DMS153 (cell line): ENCODE results near the gene PPIP5K1.
"Not testable (repeated sequence)": the region's sequence is repeated elsewhere in the genome, so short reads cannot be mapped to it uniquely, and the experiment has no call there.

ENCODE experiments used
- DNase-seq: peaks from one replicate; lab custom pipeline; 2025; lab: John Stamatoyannopoulos, UW

PPIP5K1 gene

DNA sequence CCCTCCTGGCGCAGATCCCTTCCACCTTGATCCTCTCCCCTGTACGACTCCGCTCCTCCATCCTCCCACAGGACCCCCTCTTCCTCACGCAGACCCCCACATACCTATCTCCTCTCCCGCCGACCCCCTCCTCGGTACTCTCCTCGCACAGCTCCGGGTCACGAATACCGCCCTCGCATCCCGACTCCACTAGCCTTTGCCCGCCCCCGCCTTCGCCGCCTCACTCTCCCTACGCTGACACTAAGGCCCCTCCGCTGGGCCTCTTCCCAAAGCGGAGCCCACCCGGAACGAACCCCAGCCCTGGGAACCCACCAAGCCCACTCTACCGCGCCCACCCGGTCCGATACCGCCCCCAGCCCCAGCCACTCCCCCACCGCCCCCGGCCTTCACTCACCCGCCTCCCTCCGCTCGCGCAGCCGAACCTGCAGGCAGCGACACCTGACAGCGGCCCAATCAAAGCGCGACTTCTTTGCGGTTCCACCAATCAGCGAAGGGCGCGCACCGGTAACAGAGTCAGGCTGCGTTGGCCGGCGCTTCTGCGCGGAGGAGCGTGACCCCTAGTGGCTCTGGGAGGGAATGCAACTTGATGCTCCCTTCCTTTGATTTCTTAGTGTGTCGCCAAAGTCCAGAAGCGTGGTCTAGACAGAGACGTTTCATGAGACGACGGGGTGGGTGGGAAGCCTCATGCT is at the start of gene PPIP5K1:
PPIP5K1 (minus strand) TSS at position 431 of the 689 bp plus-strand sequence. CDS start 5,704 bp downstream, outside the sequence.
- not testable (repeated sequence) for DNase-seq

DNA sequence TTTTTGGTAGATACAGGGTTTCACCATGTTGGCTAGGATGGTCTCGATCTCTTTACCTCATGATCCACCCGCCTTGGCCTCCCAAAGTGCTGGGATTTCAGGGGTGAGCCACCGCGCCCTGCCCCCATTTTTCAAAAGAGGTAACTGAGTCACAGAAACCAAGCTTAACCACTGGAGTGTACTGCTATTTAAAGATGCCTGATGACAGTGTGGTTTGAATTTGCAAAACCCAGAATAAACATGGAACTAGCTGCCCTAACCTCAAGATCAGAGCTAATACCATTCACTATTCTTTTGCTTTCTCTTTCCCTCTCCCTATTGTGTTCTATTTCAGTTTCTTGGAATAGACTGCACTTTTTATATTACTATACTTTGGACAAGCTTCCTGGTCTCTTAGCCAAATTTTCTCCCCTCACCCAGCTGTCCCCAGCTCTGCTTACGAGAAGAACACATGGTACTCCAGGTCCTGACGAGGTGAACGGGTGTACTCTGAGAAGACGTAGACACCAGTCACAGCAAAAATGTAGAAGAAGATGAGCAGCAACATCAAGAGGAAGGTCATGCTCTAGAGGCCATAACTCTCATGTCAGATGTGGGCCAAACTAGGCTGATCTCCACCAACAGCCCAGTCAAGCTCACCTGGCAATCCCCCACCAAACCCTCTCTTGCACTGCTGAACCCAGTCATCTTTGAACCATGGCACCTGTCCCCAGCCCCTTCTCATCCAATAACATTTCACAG is 48.6 kb upstream of the PPIP5K1 start:
- DNase-seq, result not testable (repeated sequence)

- DNase-seq, result not testable (repeated sequence)
These were observed 36.9 kb upstream of the PPIP5K1 start for GRCh38 chr15:43626937-43627336.

DNA sequence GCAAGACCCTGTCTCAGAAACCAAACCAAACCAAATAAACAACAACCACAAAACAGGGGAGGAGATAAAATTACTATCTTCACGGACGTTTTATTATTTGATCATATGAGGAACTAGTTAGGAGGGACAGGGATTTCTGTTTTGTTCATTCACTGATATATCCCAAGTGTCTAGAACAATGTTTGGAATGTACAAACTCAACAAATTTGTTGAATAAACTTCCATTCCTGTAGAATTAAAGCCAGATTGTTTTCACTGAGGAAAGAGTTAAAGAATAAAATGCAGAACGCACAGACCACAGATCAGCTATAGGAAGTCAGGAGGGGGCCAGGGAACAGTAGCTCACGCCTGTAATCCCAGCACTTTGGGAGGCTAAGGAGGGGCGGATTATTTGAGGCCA is 35.1 kb upstream of the PPIP5K1 start:
- no peak for DNase-seq

DNA sequence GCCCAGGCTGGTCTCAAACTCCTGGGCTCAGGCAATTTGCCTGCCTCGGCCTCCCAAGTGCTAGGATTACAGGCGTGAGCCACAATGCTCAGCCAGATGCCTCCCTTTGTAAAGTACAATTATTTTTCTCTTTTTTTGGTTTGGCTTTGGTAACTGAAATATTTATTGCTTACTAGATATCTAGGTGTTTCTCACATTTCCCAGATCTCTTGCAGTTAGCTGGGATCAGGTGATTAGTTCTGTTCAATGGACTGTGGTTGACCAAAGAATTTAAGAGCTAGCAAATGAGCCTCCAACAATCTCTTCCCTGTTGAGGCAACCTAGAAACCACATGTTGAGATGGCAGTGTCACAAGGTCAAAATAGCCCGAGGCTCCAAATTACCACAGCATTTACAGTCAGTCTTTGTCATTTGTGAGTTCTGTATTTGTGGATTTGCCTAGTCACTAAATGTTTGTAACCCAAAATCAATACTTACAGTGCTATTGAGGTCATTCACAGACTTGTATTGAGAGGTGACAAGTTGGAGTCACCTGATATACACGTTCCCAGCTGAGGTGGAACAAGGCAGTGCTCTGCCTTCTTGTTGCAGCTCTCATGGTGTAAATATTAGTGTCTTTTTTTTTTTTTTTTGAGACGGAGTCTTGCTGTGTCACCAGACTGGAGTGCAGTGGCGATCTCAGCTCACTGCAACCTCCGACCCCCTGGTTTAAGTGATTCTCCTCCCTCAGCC is 32.2 kb upstream of the PPIP5K1 start:
- DNase-seq, result not testable (repeated sequence)

- not testable (repeated sequence) for DNase-seq
These were observed 28.7 kb upstream of the PPIP5K1 start, which contains the start of gene STRC for GRCh38 chr15:43618700-43619099. STRC (minus strand) TSS chr15:43618800; CDS start chr15:43618722, 78 bp downstream.

GRCh38 chr15:43617750-43618149 is 27.7 kb upstream of the PPIP5K1 start:
- DNase-seq, result not testable (repeated sequence)

DNA sequence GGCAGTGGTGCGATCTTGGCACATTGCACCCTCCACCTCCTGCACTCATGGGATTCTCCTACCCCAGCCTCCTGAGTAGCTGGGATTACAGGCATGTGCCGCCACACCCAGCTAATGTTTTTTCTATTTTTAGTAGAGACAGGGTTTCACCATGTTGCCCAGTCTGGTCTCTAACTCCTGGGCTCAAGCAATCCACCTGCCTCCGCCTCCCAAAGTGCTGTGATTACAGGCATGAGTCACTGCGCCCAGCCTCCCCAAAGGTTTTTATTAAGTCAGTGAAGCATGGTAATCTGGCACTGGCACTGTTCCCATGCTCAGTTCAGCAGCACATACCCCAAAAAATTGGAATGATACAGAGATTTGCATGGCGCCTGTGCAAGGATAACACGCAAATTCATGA is 12.2 kb upstream of the PPIP5K1 start:
- DNase-seq, result not testable (repeated sequence)

GRCh38 chr15:43600200-43600599 is 10.2 kb upstream of the PPIP5K1 start:
- not testable (repeated sequence) for DNase-seq

DNA sequence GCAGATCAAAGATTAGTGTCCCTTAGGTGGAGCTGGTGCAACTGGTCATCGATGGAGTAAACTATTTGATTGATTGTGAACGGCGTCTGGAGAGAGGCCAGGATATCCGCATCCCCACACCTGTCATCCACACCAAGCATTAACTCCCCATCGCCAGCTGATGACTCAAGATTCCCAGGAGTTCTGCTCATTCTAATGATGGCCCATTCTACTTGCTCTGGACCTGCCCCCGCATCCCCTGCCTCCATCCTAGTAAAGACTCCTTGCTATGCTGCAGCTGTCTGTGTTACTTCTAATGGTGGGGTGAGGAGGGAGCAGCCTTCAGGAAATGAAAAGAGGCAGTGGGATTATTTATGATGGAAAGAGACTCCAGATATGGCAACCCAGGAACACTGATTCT is 9.1 kb upstream of the PPIP5K1 start:
- DNase-seq, result not testable (repeated sequence)

DNA sequence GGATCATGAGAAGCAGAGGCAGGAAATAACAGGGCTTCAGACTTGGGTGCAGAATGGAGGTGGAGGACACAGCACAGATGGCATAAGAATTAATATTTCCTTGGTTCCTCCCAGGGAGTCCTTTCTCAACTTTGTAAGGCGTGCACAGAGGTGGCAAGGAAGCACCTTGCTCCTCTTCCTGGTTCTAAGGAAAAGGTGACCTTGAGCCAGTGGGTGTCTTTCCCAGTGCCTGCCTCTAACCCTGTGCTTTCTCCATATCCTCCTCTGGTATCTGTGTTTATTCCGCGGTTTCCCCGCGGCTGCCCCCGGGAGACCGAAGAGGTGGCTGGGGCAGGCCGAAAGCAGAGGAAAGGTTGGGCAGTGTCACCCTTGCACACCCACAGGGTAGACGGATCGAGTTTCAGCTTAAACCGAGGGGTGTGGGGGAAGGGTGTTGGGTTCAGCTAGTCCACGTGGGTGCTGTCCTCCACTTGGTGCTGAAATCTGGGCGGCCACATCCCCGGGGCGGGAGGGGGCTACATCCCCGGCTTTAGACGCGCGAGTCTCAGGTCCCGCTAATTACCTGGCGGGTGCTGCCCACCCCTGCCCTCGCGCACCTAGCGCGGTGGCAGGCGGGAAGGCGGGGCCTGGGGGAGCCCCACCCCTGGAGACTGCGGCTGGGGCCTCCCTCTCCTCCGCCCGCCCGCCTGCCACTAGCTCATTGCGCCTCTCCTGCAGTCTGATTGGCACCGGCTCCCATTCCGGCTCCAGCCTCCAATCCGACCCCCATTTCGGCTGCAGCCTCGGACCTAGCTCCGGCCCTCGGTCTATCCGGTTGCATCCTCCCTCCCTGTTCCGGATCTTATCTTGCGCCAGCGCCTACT is 3.6 kb upstream of the PPIP5K1 start, which contains the start of gene CKMT1B:
CKMT1B (plus strand) TSS at position 700 of the 863 bp plus-strand sequence. CDS start 192 bp downstream, outside the sequence.
- DNase-seq, result not testable (repeated sequence)

- not testable (repeated sequence) for DNase-seq
These were observed 2.8 kb upstream of the PPIP5K1 start for GRCh38 chr15:43592841-43593240.

DNA sequence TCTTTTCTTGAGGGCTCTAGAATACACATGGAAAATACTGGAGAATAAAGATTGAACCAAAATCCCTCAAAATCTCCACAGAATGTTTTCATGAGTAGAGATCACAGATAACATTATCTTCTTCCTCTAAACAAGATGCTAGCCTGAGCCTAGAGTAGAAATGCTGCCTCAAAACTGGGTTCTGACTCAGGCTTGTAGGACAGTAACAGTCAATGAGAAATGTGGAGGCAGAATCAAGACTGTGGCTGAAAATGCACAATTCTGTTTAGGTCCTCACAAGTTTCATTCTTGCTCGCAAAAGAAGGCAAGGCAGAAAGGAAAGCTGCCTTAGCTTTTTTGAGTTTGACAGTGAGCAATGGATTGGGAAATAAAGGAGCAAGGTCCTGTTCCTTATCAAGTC is 15.4 kb downstream of the PPIP5K1 start:
- DNase-seq, result not testable (repeated sequence)

DNA sequence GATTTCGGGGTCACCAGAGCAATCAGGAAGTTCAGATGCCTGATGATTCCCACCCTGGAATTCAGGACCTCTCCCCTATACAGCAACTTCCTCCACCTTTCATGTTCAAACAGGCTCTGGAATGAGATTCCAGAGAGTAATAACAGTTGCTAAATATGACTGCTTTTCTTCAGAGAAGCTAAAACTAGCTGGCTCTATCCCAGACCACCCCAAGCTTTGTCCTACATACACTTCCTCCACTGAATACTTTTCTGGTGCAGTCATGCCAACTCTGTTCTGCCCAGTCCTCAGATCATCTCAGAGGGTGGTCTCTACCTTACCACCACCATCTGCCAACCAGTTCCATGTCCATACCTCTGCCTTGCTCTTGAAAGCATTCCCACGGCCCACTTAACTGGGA is 23.4 kb downstream of the PPIP5K1 start:
- not testable (repeated sequence) for DNase-seq

- not testable (repeated sequence) for DNase-seq
These were observed 26.2 kb downstream of the PPIP5K1 start for GRCh38 chr15:43563793-43564192.

DNA sequence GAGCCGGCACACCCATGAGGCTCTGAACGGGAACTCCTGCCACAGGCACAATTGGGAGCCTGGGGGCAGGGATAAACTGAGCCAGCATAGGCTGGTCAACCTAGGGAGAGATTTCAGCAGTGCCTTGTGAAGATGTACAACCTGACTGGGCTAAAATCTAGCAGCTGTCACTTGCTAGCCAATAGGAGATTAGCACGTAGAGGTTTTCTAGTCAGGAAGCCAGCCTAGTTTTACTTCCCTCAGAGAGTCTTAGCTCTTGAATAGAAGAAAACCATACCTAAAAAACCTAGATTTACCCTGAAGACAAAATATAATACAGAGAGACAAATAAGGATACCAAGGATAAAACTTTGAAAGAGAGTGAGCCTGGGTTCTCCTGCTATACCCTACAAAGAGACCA is 27.3 kb downstream of the PPIP5K1 start:
- not testable (repeated sequence) for DNase-seq

DNA sequence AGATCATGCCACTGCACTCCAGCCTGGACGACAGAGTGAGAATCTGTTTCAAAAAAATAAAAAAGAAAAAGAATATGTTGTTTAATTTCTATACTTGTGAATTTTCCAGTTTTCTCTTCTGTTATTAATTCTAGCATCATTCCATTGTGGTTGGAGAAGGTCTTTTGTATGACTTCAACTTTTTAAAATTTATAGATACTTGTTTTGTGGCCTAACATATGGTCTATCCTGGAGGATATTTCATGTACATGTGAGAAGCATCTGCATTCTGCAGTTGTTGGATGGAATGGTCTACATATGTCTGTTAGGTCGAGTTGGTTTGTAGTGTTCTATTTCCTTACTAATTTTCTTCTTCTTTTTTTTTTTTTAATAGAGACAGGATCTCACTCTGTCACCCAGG is 37.0 kb downstream of the PPIP5K1 start:
- no peak for DNase-seq

DNA sequence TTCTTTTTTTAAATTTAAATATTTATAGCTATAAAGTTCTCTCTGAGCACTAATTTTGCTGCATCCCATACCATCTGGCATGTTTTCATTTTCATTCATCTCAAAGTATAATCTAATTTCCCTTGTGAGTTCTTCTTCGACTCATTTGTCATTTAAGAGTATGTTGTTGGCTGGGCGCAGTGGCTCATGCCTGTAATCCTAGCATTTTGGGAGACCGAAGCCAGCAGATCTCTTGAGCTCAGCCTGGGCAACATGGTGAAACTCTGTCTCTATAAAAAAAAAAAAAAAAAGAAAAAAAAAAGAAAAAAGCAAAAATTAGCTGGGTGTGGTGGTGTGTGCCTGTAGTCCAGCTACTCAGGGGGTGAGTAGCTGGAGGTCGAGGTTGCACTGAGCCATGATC is 37.8 kb downstream of the PPIP5K1 start:
- no peak for DNase-seq

DNA sequence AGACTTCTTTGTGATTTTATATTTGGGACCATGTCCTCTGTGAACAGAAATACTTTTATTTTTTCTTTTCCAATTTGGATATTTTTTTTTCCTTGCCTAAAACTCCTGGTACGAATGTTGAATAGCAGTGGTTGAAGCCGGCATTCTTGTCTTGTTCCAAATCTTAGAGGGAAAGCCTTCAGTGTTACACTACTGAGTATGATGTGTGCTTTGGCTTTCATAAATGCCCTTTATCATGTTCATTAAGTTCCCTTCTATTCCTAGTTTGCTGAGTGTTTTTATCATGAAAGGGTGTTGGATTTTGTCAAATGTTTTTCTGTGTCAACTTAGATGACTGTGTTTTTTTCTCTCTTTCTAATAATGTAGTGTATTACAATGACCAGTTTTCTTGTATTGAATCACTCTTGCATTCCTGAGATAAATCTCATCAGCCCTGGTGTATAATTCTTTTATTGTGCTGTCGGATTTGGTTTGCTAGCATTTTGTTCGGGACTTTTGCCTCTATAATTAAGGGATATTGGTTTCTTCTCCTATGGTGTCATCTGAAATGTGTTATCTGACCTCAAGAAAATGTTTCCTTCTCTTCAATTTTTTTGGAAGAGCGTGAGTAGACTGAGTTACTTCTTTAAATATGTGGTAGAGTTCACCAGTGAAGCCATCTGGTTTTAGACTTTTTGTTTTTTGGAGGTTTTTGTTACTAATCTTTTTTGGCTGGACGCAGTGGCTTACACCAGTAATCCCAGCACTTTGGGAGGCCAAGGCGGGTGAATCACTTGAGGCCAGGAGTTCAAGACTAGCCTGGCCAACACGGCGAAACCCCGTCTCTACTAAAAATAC is 39.3 kb downstream of the PPIP5K1 start:
- DNase-seq, result no peak

DNA sequence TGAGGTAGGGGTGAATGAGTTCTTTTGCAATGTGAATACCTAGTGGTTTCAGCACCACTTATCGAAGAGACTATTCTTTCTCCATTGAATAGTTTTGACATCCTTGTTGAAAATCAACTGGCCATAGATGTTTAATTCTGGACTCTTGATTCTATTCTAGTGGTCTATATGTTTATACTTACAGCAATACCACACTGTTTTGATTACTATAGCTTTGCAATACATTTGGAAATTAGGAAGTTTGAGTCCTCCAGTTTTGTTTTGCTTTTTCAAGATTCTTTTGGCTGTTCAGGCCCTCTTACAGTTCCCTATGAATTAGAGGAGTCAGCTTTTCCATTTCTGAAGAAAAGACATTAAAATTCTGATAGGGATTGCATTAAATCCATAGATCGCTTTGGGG is 42.5 kb downstream of the PPIP5K1 start:
- DNase-seq, result no peak
